GM18526 (cell line): Measurements from ENCODE around the gene P2RX6.

ENCODE experiments used
- POLR2A ChIP-seq: IDR thresholded peaks from 3 replicates; pipeline ENCODE4 v1.6.1; 2011; ENCODE audit not compliant: insufficient read length; ENCODE audit errors: extremely low read depth

P2RX6 gene

GRCh38 chr22:20989323-20990138 lies 25.4 kb upstream of the P2RX6 start:
- no peak for TF ChIP-seq POLR2A

DNA sequence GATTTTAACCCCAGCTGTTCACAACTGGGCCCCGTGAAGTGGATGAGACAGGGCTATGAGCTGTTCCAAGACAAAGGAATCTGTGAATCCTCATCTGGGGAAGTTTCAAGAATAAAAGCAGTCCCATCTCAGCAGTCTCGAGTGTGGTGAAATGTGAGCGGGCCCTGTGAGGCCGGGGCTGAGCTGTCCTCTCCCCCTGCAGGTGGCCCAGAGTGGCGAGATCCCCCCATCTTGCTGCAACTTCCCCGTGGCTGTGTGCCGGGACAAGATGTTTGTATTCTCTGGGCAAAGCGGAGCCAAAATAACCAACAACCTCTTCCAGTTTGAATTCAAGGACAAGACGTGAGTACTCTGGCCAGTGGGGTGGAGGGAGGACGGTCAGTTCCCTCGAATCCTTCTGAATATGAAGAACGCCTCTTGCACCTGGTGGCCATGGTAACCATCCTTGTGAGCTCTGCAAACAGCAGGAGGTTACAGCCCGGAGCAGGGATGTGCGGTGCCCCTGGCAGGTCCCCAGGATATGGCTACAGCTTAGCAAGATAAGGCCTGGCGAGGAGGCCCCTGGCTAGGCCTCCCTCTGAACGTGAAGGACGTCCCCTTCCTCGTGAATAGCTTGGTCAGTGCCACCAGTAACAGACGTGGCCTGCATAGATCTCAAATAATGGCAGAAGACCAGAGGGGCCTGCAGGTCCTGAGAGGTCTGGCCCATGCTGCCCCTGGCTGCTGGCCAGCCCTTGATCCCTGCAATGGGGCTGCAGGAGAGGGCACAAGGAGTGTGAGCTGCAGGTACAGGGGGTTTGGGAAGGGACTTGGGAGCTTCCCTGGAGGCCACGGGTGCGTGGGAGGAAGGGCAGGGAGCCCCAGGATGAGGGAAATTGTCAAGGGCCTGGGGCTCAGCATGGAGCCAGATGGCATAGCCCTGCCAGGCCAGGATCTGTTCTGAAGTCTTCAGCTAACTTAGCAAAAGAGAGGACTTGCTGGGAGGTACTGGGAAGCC lies 24.5 kb upstream of the P2RX6 start:
- no peak for TF ChIP-seq POLR2A

GRCh38 chr22:20991252-20992055 lies 23.5 kb upstream of the P2RX6 start:
- no peak for TF ChIP-seq POLR2A

DNA sequence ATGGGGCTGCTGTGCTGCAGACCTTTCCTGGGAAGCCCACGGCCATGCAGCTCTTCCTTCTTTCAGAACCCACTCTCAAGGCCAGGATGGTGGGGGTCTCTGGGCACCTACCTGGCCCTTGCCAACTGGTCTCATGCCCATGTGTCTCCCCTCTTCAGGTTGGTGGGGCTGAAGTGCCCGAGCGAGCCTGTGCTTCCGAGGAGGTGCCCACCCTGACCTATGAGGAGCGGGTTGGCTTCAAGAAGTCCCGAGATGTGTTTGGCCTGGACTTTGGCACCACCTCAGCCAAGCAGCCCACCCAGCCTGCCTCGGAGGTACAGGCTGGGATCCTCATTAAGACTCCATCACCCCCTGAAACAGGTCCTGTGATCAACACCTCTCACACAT lies 22.9 kb upstream of the P2RX6 start:
- TF ChIP-seq POLR2A = no peak

- no peak for TF ChIP-seq POLR2A
Measured at GRCh38 chr22:20992456-20993303, 22.3 kb upstream of the P2RX6 start.

DNA sequence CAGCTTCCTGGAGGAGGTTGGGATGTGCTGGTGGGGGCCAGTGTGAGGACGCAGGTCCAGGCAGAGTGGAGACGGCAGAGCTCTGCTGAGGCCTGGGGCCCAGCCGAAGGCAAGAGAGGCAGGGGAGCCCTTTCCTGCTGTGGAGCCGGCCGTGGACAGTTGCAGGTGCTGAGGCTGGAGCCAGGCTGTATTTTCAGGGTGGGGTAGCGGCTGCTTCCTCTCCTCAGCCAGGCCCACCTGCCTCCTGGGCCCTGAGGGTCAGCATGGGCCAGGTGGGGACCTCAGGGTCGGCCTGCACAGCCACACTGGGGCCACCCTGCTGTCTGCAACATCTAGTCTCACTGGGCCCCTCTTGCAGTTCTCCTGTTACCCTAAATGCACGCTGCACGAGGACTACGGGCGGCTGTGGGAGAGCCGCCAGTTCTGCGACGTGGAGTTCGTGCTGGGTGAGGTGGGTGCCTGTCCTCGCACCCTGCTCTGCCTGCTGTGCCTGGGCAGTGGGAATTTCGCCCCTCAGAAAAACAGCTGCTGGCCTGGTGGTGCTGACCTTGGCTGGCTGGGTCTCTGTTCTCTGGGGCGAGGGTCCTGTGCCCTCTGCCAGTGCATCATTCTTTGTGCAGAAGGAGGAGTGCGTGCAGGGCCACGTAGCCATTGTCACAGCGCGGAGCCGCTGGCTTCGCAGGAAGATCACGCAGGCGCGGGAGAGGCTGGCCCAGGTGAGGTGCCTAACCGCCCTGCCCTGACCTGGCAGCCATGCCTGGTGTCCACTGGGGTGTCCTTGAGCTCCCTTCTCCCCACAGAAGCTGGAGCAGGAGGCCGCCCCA lies 21.4 kb upstream of the P2RX6 start:
- TF ChIP-seq POLR2A = no peak

DNA sequence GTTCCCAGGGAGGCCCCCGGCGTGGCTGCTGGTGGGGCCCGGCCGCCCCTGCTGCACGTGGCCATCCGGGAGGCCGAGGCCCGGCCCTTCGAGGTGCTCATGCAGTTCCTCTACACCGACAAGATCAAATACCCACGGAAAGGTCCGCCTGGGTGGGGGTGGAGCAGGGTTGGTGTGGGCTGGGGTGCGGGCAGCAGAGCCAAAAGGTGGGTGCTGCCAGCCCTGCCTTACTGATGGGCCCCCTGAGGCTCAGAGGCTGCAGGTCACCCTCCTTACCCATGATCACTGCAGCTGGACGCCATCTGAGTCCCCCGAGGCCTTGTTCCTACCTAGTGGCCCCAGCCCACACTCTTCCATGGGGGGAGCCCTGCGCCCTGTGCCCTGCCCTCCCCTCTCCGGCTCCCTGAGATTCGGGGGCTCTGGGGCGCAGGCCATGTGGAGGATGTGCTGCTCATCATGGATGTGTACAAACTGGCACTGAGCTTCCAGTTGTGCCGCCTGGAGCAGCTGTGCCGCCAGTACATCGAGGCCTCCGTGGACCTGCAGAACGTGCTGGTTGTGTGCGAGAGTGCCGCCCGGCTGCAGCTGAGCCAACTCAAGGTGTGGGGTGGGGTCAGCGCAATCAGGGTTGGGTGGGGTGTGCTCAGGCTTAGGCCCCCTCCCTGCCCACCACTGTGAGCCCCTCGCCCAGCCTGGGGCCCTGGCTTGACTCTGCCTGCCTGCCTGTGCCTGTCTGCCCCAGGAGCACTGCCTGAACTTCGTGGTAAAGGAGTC lies 20.6 kb upstream of the P2RX6 start:
- no peak for TF ChIP-seq POLR2A

DNA sequence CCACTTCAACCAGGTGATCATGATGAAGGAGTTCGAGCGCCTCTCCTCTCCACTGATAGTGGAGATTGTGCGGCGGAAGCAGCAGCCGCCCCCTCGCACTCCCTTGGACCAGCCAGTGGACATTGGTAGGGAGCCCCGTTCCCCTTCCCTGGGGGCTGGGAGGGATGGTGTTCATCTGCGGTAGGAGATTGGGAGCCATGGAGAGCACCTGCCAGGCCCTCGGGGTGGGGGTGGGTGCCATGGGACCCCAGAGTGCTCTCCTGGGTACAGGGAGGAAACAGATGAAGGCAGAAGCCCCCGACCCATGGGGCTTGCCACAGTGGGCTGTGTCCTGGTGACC lies 20.1 kb upstream of the P2RX6 start:
- TF ChIP-seq POLR2A = no peak

DNA sequence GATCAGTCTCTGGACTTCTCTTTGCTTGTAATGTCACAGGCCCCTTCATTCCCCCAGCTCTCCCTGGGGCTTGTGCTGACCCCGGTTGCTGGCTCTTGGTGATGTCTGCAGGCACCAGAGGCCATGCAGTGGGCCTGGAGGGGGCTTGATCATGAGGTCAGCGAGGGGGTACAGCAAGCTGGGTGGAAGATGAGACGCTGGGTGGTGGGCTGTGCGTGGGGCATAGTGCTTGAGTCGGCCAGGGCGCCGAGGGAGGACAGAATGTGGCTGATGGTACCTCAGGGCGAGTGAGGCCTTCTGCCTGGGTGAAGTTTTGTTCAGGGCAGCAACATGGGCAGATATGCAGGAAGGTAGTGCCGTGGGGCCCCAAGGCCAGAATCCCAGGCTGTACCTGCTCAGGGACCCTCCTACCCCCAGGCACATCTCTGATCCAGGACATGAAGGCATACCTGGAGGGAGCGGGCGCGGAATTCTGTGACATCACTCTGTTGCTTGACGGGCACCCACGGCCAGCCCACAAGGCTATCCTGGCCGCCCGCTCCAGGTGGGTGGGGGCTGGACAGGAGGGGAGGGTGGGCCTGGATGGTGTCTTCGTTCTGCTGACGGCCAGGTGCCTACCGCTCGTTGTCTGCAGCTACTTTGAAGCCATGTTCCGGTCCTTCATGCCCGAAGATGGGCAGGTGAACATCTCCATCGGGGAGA lies 19.5 kb upstream of the P2RX6 start:
- TF ChIP-seq POLR2A = no peak

DNA sequence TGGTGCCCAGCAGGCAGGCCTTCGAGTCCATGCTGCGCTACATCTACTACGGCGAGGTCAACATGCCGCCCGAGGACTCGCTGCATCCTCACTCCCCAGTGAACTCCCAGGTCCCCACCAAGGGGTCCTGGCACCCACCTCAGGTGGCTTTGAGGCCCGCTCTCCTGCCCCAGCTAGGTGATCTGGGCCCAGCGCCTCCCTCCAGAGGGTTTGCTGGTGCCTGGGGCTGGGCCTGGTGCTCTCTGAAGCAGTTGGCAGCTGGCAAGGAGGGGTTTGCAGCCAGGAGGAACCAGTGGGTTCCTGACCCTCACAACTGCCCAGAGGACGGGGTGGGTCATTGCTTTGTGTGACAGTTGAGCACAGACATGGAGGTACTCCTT lies 18.9 kb upstream of the P2RX6 start:
- no peak for TF ChIP-seq POLR2A

DNA sequence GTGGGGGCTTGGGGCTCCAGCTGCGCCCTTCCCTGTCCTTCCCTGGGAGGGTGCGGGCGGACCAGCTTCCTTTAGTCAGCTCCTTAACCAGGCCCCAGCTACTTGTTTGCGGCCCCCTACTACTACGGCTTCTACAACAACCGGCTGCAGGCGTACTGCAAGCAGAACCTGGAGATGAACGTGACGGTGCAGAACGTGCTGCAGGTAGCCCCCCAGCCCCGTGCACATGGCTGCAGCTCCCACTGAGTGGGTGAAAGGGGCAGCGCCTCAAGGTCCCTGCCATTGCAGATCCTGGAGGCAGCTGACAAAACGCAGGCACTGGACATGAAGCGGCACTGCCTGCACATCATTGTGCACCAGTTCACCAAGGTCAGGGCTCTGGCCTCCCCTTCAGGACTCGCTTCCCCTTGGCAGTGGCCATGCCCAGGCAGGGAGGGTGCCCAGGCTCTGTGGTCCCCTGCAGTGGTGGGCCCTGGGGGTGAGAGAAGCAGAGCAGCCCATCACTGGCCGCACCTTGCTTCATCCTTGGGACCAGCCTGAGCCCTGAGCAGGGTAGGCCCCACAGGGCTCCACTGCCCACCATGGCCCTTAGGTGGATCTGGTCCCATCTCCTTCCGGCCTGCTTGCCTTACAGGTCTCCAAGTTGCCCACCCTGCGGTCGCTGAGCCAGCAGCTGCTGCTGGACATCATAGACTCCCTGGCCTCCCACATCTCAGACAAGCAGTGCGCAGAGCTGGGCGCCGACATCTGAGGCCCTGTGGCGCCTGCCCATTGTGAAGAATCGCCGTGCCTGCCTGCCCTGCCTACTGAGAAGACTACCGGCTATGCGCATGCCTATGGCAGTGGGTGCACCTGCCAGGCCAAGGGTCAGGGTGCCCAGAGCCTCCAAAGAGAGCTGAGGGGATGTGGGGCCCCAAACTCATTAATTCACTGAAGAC lies 18.1 kb upstream of the P2RX6 start:
- TF ChIP-seq POLR2A = no peak
